Measurements from ENCODE around the gene DHRSX.

DNA sequence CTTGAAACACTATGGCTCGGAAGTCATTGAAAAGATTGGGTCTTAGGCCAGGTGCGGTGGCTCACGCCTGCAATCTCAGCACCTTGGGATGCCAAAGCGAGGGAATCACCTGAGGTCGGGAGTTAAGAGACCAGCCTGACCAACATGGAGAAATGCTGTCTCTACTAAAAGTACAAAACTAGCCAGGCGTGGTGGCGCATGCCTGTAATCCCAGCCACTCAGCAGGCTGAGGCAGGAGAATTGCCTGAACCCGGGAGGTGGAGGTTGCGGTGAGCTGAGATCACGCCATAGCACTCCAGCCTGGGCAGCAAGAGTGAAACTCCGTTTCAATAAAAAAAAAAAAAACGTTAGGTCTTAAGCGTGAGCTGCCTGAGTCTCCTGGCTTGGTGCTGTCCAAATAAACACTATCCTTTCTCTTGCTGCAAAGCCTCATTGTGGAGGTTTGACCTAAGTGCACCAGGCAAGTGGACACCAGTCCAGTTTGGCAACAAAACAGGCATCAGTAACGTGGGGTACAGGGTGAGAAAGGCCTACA, 185.9 kb downstream of the DHRSX start:
- TF ChIP-seq, protein P1, sequence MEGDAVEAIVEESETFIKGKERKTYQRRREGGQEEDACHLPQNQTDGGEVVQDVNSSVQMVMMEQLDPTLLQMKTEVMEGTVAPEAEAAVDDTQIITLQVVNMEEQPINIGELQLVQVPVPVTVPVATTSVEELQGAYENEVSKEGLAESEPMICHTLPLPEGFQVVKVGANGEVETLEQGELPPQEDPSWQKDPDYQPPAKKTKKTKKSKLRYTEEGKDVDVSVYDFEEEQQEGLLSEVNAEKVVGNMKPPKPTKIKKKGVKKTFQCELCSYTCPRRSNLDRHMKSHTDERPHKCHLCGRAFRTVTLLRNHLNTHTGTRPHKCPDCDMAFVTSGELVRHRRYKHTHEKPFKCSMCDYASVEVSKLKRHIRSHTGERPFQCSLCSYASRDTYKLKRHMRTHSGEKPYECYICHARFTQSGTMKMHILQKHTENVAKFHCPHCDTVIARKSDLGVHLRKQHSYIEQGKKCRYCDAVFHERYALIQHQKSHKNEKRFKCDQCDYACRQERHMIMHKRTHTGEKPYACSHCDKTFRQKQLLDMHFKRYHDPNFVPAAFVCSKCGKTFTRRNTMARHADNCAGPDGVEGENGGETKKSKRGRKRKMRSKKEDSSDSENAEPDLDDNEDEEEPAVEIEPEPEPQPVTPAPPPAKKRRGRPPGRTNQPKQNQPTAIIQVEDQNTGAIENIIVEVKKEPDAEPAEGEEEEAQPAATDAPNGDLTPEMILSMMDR (IDR thresholded peaks at IDR 0.05) = no peak
- TF ChIP-seq EP300 (IDR thresholded peaks at IDR 0.05) (no peak), POLR2A (IDR thresholded peaks at IDR 0.05) (no peak)
